Measurements from ENCODE around the gene FABP2.

DNA sequence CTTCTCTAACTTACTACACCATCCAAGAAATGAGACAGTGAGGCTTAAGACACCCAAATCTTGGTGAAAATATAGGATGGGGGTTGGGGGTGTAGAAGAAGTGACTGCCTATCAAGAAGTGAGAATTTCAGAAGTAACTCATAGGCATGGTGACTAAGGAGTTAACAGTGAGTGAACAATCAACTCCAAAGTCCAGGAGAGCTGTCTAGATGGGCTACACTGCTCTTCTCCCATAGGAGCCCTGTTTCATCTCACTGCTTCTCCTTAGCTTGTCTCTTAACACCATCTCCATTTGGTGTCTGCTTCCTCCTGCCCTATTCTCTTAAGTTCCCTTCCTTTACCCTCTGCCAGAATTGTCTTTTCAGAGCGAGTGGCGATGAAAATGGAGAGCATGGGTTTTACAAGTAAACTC is 22.7 kb downstream of the FABP2 start:
- TF ChIP-seq, protein P1, sequence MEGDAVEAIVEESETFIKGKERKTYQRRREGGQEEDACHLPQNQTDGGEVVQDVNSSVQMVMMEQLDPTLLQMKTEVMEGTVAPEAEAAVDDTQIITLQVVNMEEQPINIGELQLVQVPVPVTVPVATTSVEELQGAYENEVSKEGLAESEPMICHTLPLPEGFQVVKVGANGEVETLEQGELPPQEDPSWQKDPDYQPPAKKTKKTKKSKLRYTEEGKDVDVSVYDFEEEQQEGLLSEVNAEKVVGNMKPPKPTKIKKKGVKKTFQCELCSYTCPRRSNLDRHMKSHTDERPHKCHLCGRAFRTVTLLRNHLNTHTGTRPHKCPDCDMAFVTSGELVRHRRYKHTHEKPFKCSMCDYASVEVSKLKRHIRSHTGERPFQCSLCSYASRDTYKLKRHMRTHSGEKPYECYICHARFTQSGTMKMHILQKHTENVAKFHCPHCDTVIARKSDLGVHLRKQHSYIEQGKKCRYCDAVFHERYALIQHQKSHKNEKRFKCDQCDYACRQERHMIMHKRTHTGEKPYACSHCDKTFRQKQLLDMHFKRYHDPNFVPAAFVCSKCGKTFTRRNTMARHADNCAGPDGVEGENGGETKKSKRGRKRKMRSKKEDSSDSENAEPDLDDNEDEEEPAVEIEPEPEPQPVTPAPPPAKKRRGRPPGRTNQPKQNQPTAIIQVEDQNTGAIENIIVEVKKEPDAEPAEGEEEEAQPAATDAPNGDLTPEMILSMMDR (IDR thresholded peaks at IDR 0.05; ENCODE audit: low read length) = no peak
- no peak for TF ChIP-seq EZH2phosphoT487 (IDR thresholded peaks at IDR 0.05; ENCODE audit: low read length)

Data from MM.1S (cell line).